Ishikawa (cell line): ENCODE data around the gene SLC2A3.

ENCODE experiments used
- CEBPB ChIP-seq: IDR thresholded peaks from 2 replicates; pipeline ENCODE4 v1.6.1; 2012
- CREB1 ChIP-seq: IDR thresholded peaks from 2 replicates; pipeline ENCODE4 v1.6.1; 2012; ENCODE audit warnings: low read depth
- EGR1 ChIP-seq: IDR thresholded peaks from 2 replicates; pipeline ENCODE4 v1.6.1; 2012
- EP300 ChIP-seq: IDR thresholded peaks from 2 replicates; pipeline ENCODE4 v1.6.1; 2012; ENCODE audit warnings: borderline replicate concordance
- FOXM1 ChIP-seq: IDR thresholded peaks from 2 replicates; pipeline ENCODE4 v1.6.1; 2012; ENCODE audit warnings: low read depth, borderline replicate concordance
- NFIC ChIP-seq: IDR thresholded peaks from 2 replicates; pipeline ENCODE4 v1.6.1; 2012
- RAD21 ChIP-seq: IDR thresholded peaks from 2 replicates; pipeline ENCODE4 v1.6.1; 2012; ENCODE audit warnings: low read depth
- TAF1 ChIP-seq: IDR thresholded peaks from 2 replicates; pipeline ENCODE4 v1.6.1; 2012; ENCODE audit warnings: low read depth, mild to moderate bottlenecking
- TCF12 ChIP-seq: IDR thresholded peaks from 2 replicates; pipeline ENCODE4 v1.6.1; 2012; ENCODE audit warnings: low read depth
- TEAD4 ChIP-seq: IDR thresholded peaks from 2 replicates; pipeline ENCODE4 v1.6.1; 2012
- YY1 ChIP-seq: IDR thresholded peaks from 2 replicates; pipeline ENCODE4 v1.6.1; 2012; ENCODE audit warnings: low read depth
- ZBTB7A ChIP-seq: IDR thresholded peaks from 2 replicates; pipeline ENCODE4 v1.6.1; 2012; ENCODE audit warnings: low read depth
- TF ChIP-seq, protein P1 (sequence below): IDR thresholded peaks from 2 replicates; pipeline ENCODE4 v1.6.1; 2012
- TF ChIP-seq, protein P2 (sequence below): IDR thresholded peaks from 2 replicates; pipeline ENCODE4 v1.6.1; 2012; ENCODE audit warnings: low read depth, mild to moderate bottlenecking
- TF ChIP-seq, protein P3 (sequence below): IDR thresholded peaks from 2 replicates; pipeline ENCODE4 v1.6.1; 2012

Gene SLC2A3

DNA sequence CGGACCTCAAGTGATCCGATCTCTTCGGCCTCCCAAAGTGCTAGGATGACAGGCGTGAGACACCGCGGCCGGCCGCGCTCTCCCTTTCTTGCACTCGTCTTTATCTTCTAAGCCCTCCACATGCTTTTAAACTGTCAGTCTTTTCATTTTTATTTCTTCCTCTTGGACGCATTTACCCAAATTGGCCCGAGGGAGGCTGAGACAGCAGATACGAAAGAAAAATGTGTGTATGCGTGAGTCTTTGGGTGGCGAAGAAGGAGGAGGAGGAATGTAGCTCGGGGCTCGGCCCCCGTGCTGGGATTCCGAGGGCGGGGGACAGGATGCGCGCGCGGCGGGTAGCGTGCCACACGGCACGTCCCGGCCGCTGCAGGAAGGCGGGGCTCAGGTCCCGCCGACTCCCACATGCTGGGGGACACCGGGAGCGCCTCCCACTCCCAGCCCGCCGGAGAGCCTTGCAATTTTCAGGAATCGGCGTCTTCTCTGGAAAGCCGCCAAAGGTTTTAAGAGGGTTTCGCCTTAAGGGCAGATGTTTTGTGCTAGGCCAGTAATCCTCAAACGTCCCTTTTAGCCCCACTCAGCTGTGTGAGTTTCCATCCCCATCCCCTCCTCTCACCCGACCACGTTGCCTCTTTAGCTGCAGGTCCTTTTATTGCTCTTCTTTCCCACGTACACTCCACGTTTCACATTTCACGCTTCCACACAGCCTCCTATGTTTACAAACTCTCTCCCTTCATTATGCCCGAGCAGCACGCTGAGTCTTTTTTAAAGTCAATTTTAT lies 34.7 kb upstream of the SLC2A3 start:
- TF ChIP-seq EGR1 (no peak), YY1 (no peak), ZBTB7A (peak; percentile 67; the same call in 1 of the 2 replicates), TCF12 (no peak; the same call in 1 of the 2 replicates), EP300 (0 out of 2 replicates have a peak, but pooled peaks have one; percentile 16), FOXM1 (no peak), RAD21 (no peak), NFIC (peak; percentile 48; the same call in 1 of the 2 replicates), TAF1 (no peak), CREB1 (no peak), TEAD4 (peak; percentile 78), CEBPB (no peak)
- TF ChIP-seq, protein P1, sequence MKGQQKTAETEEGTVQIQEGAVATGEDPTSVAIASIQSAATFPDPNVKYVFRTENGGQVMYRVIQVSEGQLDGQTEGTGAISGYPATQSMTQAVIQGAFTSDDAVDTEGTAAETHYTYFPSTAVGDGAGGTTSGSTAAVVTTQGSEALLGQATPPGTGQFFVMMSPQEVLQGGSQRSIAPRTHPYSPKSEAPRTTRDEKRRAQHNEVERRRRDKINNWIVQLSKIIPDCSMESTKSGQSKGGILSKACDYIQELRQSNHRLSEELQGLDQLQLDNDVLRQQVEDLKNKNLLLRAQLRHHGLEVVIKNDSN: no peak
- TF ChIP-seq, protein P2, sequence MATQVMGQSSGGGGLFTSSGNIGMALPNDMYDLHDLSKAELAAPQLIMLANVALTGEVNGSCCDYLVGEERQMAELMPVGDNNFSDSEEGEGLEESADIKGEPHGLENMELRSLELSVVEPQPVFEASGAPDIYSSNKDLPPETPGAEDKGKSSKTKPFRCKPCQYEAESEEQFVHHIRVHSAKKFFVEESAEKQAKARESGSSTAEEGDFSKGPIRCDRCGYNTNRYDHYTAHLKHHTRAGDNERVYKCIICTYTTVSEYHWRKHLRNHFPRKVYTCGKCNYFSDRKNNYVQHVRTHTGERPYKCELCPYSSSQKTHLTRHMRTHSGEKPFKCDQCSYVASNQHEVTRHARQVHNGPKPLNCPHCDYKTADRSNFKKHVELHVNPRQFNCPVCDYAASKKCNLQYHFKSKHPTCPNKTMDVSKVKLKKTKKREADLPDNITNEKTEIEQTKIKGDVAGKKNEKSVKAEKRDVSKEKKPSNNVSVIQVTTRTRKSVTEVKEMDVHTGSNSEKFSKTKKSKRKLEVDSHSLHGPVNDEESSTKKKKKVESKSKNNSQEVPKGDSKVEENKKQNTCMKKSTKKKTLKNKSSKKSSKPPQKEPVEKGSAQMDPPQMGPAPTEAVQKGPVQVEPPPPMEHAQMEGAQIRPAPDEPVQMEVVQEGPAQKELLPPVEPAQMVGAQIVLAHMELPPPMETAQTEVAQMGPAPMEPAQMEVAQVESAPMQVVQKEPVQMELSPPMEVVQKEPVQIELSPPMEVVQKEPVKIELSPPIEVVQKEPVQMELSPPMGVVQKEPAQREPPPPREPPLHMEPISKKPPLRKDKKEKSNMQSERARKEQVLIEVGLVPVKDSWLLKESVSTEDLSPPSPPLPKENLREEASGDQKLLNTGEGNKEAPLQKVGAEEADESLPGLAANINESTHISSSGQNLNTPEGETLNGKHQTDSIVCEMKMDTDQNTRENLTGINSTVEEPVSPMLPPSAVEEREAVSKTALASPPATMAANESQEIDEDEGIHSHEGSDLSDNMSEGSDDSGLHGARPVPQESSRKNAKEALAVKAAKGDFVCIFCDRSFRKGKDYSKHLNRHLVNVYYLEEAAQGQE: no peak
- TF ChIP-seq, protein P3, sequence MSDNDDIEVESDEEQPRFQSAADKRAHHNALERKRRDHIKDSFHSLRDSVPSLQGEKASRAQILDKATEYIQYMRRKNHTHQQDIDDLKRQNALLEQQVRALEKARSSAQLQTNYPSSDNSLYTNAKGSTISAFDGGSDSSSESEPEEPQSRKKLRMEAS: peak; percentile 81

DNA sequence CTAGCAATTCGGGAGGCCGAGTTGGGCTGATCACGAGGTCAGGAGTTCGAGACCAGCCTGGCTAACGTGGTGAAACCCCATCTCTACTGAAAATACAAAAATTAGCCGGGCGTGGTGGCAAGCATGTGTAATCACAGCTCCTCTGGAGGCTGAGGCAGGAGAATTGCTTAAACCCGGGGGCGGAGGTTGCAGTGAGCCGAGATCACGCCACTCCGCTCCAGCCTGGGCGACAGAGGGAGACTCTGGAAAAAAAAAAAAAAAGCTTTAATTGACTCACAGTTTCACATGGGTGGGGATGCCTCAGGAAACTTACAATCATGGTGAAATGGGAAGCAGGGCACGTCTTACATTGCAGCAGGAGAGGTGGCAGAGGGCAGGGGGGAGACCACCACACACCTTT lies 30.6 kb upstream of the SLC2A3 start:
- TF ChIP-seq EP300 (no peak), RAD21 (no peak), TCF12 (no peak), YY1 (no peak)
- TF ChIP-seq, protein P2: no peak
- TF ChIP-seq, protein P1: no peak

DNA sequence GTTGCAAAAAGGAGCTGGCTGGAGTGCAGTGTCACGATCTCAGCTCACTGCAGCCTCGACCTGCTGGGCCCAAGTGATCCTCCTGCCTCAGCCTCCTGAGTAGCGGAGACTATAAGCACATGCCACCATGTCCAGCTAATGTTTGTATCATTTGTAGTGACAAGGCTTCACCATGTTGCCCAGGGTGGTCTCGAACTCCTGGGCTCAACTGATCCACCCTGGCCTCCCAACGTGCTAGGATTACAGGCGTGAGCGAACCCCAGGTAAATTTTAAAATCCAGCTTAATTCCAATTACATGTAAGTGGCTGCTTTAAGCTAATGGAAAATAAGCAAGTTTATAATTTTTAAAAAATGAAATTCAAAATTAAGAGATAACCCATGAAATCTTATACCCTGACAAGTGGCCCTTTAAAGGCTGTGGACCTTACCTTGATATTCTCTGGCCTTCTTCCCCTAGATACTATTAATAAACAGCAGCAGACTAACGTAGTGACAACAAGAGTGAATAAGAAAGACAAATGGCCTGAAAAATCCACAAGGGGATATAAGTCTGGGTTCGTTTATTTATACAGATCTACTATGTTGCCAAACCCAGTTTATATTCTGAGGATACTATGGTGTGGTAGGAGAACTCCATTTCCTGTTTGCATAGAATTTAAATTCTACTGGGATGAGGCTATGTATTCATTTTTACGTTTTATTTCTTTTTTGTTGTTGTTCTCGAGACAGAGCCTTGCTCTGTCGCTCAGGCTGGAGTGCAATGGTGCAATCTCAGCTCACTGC lies 25.6 kb upstream of the SLC2A3 start:
- TF ChIP-seq FOXM1 (no peak), RAD21 (no peak), TAF1 (no peak), NFIC (no peak), ZBTB7A (no peak)
- TF ChIP-seq, protein P3: no peak
- TF ChIP-seq, protein P1: no peak

DNA sequence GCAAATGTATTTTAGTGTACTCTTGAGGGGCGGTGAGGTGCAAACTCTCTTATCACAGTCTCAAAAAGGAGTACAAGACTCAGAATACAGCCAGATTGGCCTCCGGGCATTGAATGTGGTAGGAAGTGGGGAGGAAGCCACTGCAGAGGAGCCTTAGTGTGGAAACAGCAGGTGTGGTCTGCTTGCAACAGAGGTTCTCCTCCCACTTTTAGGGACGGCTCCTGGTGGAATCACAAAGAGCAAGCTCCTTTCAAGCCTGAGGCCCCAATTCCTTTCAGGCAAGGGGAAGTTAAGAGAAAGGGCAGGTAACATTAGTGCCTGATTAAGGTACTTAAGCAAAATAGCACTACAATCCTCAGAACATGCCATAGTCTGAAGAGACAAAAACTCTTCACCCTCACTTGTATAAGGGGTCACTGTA lies 23.7 kb upstream of the SLC2A3 start:
- TF ChIP-seq YY1: no peak
- TF ChIP-seq ZBTB7A: no peak
- no peak for TF ChIP-seq EGR1
- no peak for TF ChIP-seq CEBPB
- no peak for TF ChIP-seq TCF12
- TF ChIP-seq FOXM1: no peak
- TF ChIP-seq, protein P3: no peak
- TF ChIP-seq, protein P2: no peak
- TF ChIP-seq, protein P1: no peak
- TF ChIP-seq TAF1: no peak
- TF ChIP-seq NFIC: no peak
- TF ChIP-seq RAD21: no peak
- no peak for TF ChIP-seq TEAD4
- TF ChIP-seq EP300: no peak
- no peak for TF ChIP-seq CREB1
